Head of caudate nucleus (tissue), 42 donors: ENCODE results near the gene KRT82.

ENCODE experiments used
- DNase-seq, 42 donors: peaks; one replicate each; pipeline versions ENCODE4 v3.0.0 to v3.0.0-alpha.2; 2020 to 2021; ENCODE audit warnings: mixed read lengths in 7 of 42
- intact Hi-C: fragments of 100-400 bp; cut with DNase I; formaldehyde crosslinking; loops from one replicate; pipeline ENCODE4 v1.15.0; 2022

KRT82 gene

GRCh38 chr12:52392465-52393007 is 13.6 kb downstream of the KRT82 start:
- no peak for DNase-seq
- intact Hi-C loops = no loop called here

- intact Hi-C loops = no loop called here
- peak in 41 of 42 donors; percentile 26 to 86 (median 72) for DNase-seq
These were observed 14.5 kb downstream of the KRT82 start for GRCh38 chr12:52391618-52392002.

DNA sequence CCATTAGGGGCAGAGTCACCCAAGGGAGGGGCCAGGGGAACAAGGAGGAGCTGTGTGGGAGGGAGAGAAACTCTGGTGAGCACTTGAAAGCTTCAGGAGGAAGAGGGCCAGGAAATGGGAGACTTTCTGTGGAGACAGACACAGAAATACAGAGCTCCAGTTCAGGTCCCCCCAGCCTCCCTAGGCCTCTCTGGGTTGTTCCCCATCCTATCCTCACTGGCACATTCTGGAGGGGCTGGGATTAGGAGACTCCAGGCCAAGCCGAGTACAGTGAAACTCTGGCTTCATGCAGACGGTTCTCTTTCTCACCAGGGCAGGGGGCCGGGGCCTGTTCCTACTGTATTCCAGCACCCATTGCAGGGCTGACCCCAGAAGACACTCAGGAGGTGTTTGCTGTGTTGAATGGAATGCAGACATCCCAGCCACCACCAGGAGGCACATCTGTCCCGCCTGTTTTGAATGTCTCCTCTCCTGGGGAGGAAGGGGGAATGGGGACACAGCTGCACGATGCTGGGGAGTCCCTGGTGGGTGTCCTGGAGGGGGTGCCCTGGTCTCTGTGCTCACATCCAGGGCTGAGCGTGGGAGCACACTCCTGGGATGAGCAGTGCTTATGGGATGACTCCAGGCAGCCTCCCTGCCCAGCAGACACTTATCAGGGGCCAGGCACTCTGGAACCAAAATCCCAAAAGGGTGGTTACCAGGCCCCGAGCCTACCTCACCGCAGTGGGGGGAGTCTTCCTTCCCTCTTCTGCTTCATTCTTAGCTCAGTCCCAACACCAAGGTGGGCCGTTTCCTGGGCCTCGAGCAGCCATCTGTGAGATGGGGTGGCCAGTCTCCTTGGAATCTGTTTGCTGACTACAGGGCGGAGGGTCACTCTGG is 15.2 kb downstream of the KRT82 start:
- peak in 37 of 42 donors; percentile 17 to 68 (median 45) for DNase-seq
- intact Hi-C loops = no loop called here

GRCh38 chr12:52389313-52390207 is 16.6 kb downstream of the KRT82 start:
- intact Hi-C loops = no loop called here
- DNase-seq = peak; percentile 30 to 93 (median 73)

- intact Hi-C loops = no loop called here
- DNase-seq = no peak
These were observed 18.3 kb downstream of the KRT82 start for GRCh38 chr12:52387859-52388258.

DNA sequence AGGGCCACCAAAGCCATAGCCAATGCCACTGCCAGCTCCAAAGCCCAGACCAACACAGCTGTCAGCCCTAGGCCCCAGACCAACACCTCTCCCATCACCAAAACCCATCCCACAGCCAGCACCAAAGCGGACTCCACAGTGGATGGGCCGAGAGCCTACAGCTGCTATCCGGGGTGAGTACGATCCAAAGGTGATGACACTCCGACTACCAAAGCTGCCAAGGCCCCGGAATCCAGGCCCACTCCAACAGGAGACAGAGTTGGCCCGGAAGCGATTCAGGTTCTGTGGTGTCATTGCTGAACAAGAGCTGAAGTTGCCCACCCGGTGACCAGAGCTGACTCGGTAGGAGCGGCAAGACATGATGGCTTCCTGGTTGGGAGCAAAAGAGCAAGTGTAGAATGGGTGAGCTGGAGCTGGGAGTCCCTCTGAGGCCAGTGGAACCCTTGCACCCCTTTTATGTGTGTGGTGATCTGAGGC is 20.9 kb downstream of the KRT82 start, which contains the start of gene KRT84:
Gene KRT84 (minus strand): TSS at position 427 of the 477 bp plus-strand sequence. CDS start 67 bp downstream, at position 360.
- DNase-seq = peak in 1 of 42 donors; percentile 4
- intact Hi-C loops = no loop called here

- no peak for DNase-seq
- intact Hi-C loops = no loop called here
These were observed 22.8 kb downstream of the KRT82 start for GRCh38 chr12:52383331-52383730.

- intact Hi-C loops = no loop called here
- DNase-seq = no peak
These were observed 23.3 kb downstream of the KRT82 start for GRCh38 chr12:52382854-52383253.

DNA sequence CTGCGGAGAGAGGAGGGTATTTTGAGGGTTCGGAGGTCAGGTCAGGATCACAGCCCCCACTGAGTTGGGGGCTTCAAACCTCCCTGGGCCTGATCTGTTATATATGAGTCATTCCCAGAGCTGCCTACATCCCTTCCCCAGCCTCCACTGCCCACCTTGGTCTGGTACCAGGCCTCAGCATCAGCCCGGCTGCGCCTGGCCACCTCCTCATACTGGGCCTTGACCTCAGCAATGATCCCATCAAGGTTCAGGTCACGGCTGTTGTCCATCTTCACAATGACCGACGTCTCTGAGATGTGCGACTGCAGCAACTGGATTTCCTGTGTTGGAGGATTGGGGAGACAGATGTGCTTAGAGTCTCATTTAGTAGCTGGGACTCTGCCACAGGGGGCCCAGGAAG is 24.9 kb downstream of the KRT82 start:
- intact Hi-C loops = no loop called here

DNA sequence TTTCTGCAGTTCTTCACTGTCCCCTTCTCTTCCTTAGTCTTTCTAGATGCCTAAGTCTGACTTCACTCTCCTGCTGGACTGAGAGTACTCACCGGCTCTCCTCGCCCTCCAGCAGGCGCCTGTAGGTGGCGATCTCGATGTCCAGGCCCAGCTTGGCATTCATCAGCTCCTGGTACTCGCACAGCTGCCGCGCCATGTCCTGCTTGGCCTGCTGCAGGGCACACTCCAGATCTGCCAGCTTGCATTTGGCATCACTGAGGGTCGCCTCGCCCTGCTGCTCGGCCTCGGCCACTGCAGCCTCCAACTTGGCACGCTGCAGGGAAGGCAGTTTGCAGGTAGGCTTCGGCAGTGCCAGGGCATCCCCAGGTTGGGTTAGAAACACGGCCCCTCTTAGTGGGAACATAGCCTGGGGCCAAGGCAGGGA is 25.9 kb downstream of the KRT82 start:
- peak in 41 of 42 donors; percentile 35 to 80 (median 59) for DNase-seq
- intact Hi-C loops = no loop called here

More for the DNA sequence above, 24.9 kb downstream of the KRT82 start:
- DNase-seq = no peak

DNA sequence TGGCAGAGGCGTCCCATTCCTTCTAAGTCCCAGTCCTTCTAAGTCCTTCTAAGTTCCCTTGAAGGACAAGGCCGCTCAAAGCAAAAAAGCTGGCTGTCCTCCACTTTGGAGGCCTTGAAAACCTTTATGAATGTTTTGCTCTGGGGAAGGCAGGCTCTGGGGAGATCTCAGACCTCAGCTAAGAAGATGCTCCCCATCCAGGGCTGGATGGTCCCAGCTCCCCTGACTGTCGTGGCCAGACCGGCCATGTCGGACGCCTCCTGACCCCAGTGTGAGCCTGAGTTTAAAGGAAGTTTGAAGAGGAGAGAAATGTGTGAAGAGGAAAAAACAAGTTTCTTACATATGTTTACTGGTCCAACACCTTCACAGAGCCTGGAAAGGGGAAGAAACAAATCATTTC is 26.6 kb downstream of the KRT82 start:
- DNase-seq = no peak
- intact Hi-C loops = no loop called here

GRCh38 chr12:52378091-52378490 is 28.0 kb downstream of the KRT82 start:
- DNase-seq = no peak
- intact Hi-C loops = no loop called here

- intact Hi-C loops = no loop called here
These were observed 28.9 kb downstream of the KRT82 start for GRCh38 chr12:52377266-52377665.

GRCh38 chr12:52372216-52373154 is 33.6 kb downstream of the KRT82 start:
- DNase-seq = peak; percentile 69 to 94 (median 86)

More at GRCh38 chr12:52377266-52377665, 28.9 kb downstream of the KRT82 start:
- no peak for DNase-seq

DNA sequence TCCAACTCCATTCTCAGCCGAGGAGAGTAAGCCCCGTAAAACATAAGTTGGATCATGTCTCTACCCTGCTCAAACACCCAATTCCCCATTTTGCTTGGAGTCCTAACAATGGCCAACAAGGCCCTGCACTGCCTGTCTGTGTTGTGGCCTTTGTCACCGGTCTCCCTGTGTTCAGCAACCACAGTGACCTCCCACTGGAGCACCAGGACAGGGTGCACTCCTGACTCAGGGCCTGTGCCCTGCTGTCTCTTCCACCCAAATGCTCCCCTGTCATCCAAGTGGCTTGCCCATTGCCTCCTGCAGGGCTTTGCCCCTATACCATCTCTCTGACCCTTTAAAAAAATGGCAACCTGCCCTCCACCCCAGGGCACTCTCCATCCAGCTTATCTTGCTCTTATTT is 34.4 kb downstream of the KRT82 start:
- DNase-seq = no peak
- intact Hi-C loops = no loop called here

More at GRCh38 chr12:52372216-52373154, 33.6 kb downstream of the KRT82 start:
- intact Hi-C loops = no loop called here

GRCh38 chr12:52370926-52371608 is 35.1 kb downstream of the KRT82 start:
- intact Hi-C loops = no loop called here
- peak in 40 of 42 donors; percentile 25 to 85 (median 65) for DNase-seq

DNA sequence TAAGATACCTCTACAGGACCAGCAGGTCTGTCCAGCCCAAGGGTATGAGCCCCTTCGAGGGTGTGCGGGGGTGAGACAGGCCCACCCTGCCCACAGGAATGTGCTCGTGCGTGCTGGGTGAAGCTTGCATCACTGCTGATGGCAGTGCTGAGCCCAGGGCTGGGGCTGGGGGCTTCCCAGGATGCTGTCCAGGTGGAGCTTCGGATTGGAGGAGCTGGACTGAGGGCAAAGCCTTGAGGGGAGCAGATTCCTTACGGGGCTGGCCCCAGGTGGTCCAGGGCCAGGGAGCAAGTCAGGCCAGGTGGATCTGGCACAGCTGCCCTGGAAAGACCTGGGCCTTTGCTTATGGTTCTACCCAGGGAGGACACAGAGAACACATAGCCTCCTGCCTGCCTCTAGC is 36.3 kb downstream of the KRT82 start:
- intact Hi-C loops = no loop called here

DNA sequence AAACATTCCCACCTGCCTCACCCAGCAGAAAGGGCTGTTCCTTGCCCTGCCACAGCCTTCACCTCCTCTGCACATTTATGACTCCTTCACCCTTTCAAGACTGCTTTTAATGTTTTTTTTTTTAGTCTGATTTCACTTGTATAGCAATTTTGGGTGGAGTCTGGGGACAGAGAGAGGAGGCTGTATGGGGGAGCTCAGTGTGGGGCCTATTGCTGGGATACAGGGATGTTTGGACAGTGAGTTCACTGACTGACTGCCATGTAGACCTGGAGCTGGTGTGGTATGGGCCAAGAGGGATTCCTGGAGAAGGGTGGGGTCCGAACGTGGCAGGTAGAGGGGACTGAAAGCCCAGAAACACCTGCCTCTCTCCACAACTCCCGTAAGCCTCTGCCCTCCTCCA is 36.9 kb downstream of the KRT82 start:
- intact Hi-C loops = no loop called here

More for the DNA sequence above, 36.3 kb downstream of the KRT82 start:
- DNase-seq = no peak

More for the DNA sequence above, 36.9 kb downstream of the KRT82 start:
- DNase-seq = peak in 2 of 42 donors; percentile 15 to 35
